Measurements from ENCODE around the gene EEF1A2.

DNA sequence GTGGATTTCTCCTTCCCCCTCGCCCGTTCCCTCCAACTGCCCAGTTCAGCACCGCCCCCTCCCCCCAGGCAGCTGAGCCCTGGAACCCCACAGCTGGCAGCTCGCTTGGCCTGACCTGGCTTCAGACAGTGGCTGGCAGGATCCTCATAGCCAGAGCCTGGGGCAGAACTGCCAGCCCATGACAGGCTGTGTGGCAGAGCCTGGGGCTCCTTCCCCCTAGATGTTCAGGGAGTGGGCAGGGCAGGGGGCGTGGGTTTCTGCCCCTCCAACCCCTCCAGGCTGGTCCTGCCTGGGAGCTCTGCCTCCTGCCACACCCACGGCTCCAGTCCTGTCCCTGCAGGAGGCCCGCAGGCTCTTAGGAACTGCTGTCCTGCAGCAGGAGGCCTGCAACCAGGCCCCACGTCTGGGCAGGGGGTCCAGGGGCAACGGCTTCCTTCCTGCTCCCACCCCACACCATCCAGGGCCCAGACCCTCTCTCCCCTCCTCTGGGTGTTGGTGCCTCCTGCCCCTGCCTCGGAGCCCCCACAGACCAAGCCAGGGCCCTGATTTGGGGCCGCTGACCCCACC is 16.8 kb downstream of the EEF1A2 start:
- TF ChIP-seq, protein P1, sequence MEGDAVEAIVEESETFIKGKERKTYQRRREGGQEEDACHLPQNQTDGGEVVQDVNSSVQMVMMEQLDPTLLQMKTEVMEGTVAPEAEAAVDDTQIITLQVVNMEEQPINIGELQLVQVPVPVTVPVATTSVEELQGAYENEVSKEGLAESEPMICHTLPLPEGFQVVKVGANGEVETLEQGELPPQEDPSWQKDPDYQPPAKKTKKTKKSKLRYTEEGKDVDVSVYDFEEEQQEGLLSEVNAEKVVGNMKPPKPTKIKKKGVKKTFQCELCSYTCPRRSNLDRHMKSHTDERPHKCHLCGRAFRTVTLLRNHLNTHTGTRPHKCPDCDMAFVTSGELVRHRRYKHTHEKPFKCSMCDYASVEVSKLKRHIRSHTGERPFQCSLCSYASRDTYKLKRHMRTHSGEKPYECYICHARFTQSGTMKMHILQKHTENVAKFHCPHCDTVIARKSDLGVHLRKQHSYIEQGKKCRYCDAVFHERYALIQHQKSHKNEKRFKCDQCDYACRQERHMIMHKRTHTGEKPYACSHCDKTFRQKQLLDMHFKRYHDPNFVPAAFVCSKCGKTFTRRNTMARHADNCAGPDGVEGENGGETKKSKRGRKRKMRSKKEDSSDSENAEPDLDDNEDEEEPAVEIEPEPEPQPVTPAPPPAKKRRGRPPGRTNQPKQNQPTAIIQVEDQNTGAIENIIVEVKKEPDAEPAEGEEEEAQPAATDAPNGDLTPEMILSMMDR (IDR thresholded peaks at IDR 0.05), result no peak
- no peak for TF ChIP-seq POLR2A (IDR thresholded peaks at IDR 0.05)

Data from lower leg skin (tissue), 3 donors.